Lower leg skin (tissue), 4 donors: ENCODE data around the gene CENPP. TPM values are rescaled to one million over a fixed set of nuclear protein-coding genes. Genes with fewer than 3 reads are reported as not detected.
A peak's percentile ranks its signal among the peaks of the same experiment; 100 is the strongest.

Experiments used
- DNase-seq, 2 donors: peaks; one replicate each; pipeline ENCODE4 v3.0.0-alpha.2; 2019; ENCODE audit warnings: low spot score in 2 of 2
- H3K4me3 ChIP-seq: fragments of 200-600 bp; sonication (generic); 2 replicates; pipeline ENCODE4 v1.5.1; 2017; ENCODE audit warnings: mild to moderate bottlenecking, low read depth; ENCODE audit not compliant: poor library complexity, severe bottlenecking
- CTCF ChIP-seq, 3 donors: fragments of 450-650 bp; IDR thresholded peaks; one replicate each; pipeline ENCODE4 v1.5.1; 2016; ENCODE audit warnings: antibody characterized with exemption in 3 of 3, mild to moderate bottlenecking in 3 of 3, moderate library complexity in 2 of 3
- POLR2A ChIP-seq, 2 donors: fragments of 450-650 bp; IDR thresholded peaks; one replicate each; pipeline ENCODE4 v1.6.1; 2016 to 2017; ENCODE audit warnings: antibody characterized with exemption in 2 of 2, mild to moderate bottlenecking in 1 of 2, moderate library complexity in 1 of 2
- WGBS, 2 donors: methylation state at CpG; one replicate each; pipeline ENCODE4 v1.1.5; 2018; 5-methylcytosine and 5-hydroxymethylcytosine counted together
- intact Hi-C: fragments of 100-400 bp; cut with DNase I; formaldehyde crosslinking; loops from one replicate; pipeline ENCODE4 v1.15.0; 2023; ENCODE audit warnings: low total_unique reads
- total RNA-seq, 4 donors: library from RNA; depleted of rRNA; stranded (reverse); fragments of >200 nt; gene quantifications; one replicate each; pipeline ENCODE4 v1.1.0, GENCODE V29; 2016

Gene CENPP
- total RNA-seq, 4 donors from 2014 or later, result 7.8 to 28.8 (median 12.2) TPM

GRCh38 chr9:92290785-92291429 lies 34.8 kb upstream of the CENPP start:
- intact Hi-C loops, result no loop called here
- no peak for DNase-seq
- TF ChIP-seq CTCF (IDR thresholded peaks at IDR 0.05) (no peak), POLR2A (IDR thresholded peaks at IDR 0.05) (no peak)
- no peak overlapping the region for H3K4me3 ChIP-seq
- 71 to 88% methylated on average over 1 of the region's 1 CpG for WGBS, 2 donors

GRCh38 chr9:92291577-92291976 lies 34.2 kb upstream of the CENPP start:
- DNase-seq, result no peak
- H3K4me3 ChIP-seq, result no peak overlapping the region
- intact Hi-C loops, result no loop called here
- TF ChIP-seq POLR2A (IDR thresholded peaks at IDR 0.05), result no peak
- 56 to 70% methylated on average over 2 of the region's 2 CpGs for WGBS, 2 donors

GRCh38 chr9:92292338-92293074 lies 33.2 kb upstream of the CENPP start:
- TF ChIP-seq POLR2A (IDR thresholded peaks at IDR 0.05) (no peak), CTCF (IDR thresholded peaks at IDR 0.05) (no peak)
- DNase-seq, result no peak
- intact Hi-C loops, result no loop called here
- 60 to 64% methylated on average over 8 of the region's 8 CpGs for WGBS, 2 donors
- peak overlapping the region; percentile 78 for H3K4me3 ChIP-seq

GRCh38 chr9:92293075-92293354 lies 32.7 kb upstream of the CENPP start:
- intact Hi-C loops, result no loop called here

GRCh38 chr9:92293452-92294296 lies 32.1 kb upstream of the CENPP start, which contains the start of gene IARS1:
TSS of gene IARS1 (minus strand) at chr9:92293697. CDS start at chr9:92289419, 4,278 bp downstream.
- peak; percentile 99 to 100 for DNase-seq
- 0 to 1% methylated on average over 32 to 45 of the region's 63 CpGs for WGBS, 2 donors
- peak within 1 kb of the TSS; percentile 78 for H3K4me3 ChIP-seq
- intact Hi-C loops, result no loop called here
- TF ChIP-seq CTCF (IDR thresholded peaks at IDR 0.05) (no peak), POLR2A (IDR thresholded peaks at IDR 0.05) (no peak)

More at GRCh38 chr9:92293075-92293354, 32.7 kb upstream of the CENPP start:
- DNase-seq, result no peak
- WGBS, 2 donors, result 1% methylated on average over 5 of the region's 5 CpGs
- H3K4me3 ChIP-seq, result peak overlapping the region; percentile 78
- TF ChIP-seq POLR2A (IDR thresholded peaks at IDR 0.05), result no peak
- TF ChIP-seq CTCF (IDR thresholded peaks at IDR 0.05), result no peak

GRCh38 chr9:92294297-92294676 lies 31.5 kb upstream of the CENPP start:
- no peak for DNase-seq
- intact Hi-C loops, result no loop called here
- peak overlapping the region; percentile 32 for H3K4me3 ChIP-seq
- TF ChIP-seq CTCF (IDR thresholded peaks at IDR 0.05), result no peak
- no peak for TF ChIP-seq POLR2A (IDR thresholded peaks at IDR 0.05)
- 16 to 17% methylated on average over 13 of the region's 13 CpGs for WGBS, 2 donors
